ENCODE measurements around the gene UQCRC1. TPM values are rescaled to one million over a fixed set of nuclear protein-coding genes. Genes with fewer than 3 reads are reported as not detected.

UQCRC1 gene
- total RNA-seq, 1 donor from 2014 or later, result 191 TPM

- no peak overlapping the region for H3K4me3 Mint-ChIP-seq
- no peak for DNase-seq (ENCODE audit: low spot score)
- intact Hi-C loops (cut with micrococcal nuclease), result no loop called here
- no peak overlapping the region for H3K27ac Mint-ChIP-seq
- H3K27me3 Mint-ChIP-seq (ENCODE audit: insufficient read depth), result peaks cover 22% of the 10 kb centered on the region
- H3K4me1 Mint-ChIP-seq (ENCODE audit: low read depth), result no peaks in the 10 kb centered on the region
- H3K36me3 Mint-ChIP-seq (ENCODE audit: low read depth), result peaks cover 3% of the 10 kb centered on the region
- H3K9me3 Mint-ChIP-seq, result no peaks in the 10 kb centered on the region
These were observed 16.1 kb downstream of the UQCRC1 start for GRCh38 chr3:48593337-48593736.

- Mint-ChIP-seq H3K36me3 (ENCODE audit: low read depth) (no peaks in the 10 kb centered on the region), H3K27ac (no peak overlapping the region), H3K27me3 (ENCODE audit: insufficient read depth) (peaks cover 24% of the 10 kb centered on the region), H3K4me1 (ENCODE audit: low read depth) (no peaks in the 10 kb centered on the region), H3K9me3 (no peaks in the 10 kb centered on the region), H3K4me3 (no peak overlapping the region)
- DNase-seq (ENCODE audit: low spot score), result no peak
- intact Hi-C loops (cut with micrococcal nuclease), result no loop called here
These were observed 16.8 kb downstream of the UQCRC1 start for GRCh38 chr3:48592519-48593087.

- Mint-ChIP-seq H3K9me3 (no peaks in the 10 kb centered on the region), H3K27me3 (ENCODE audit: insufficient read depth) (peaks cover 24% of the 10 kb centered on the region), H3K4me3 (no peak overlapping the region), H3K27ac (no peak overlapping the region), H3K4me1 (ENCODE audit: low read depth) (no peaks in the 10 kb centered on the region), H3K36me3 (ENCODE audit: low read depth) (no peaks in the 10 kb centered on the region)
- intact Hi-C loops (cut with micrococcal nuclease), result no loop called here
- no peak for DNase-seq (ENCODE audit: low spot score)
These were observed 17.4 kb downstream of the UQCRC1 start for GRCh38 chr3:48591886-48592518.

GRCh38 chr3:48591436-48591835 lies 18.0 kb downstream of the UQCRC1 start:
- Mint-ChIP-seq H3K9me3 (no peaks in the 10 kb centered on the region), H3K27me3 (ENCODE audit: insufficient read depth) (peaks cover 24% of the 10 kb centered on the region), H3K27ac (no peak overlapping the region), H3K4me1 (ENCODE audit: low read depth) (no peaks in the 10 kb centered on the region), H3K4me3 (no peak overlapping the region), H3K36me3 (ENCODE audit: low read depth) (no peaks in the 10 kb centered on the region)
- no peak for DNase-seq (ENCODE audit: low spot score)
- intact Hi-C loops (cut with micrococcal nuclease), result no loop called here

GRCh38 chr3:48588230-48588629 lies 21.2 kb downstream of the UQCRC1 start:
- intact Hi-C loops (cut with micrococcal nuclease), result no loop called here
- DNase-seq (ENCODE audit: low spot score), result no peak
- no peaks in the 10 kb centered on the region for H3K4me1 Mint-ChIP-seq (ENCODE audit: low read depth)
- no peak overlapping the region for H3K4me3 Mint-ChIP-seq
- no peaks in the 10 kb centered on the region for H3K9me3 Mint-ChIP-seq
- H3K27ac Mint-ChIP-seq, result no peak overlapping the region
- H3K27me3 Mint-ChIP-seq (ENCODE audit: insufficient read depth), result peaks cover 13% of the 10 kb centered on the region
- no peaks in the 10 kb centered on the region for H3K36me3 Mint-ChIP-seq (ENCODE audit: low read depth)

GRCh38 chr3:48587686-48588085 lies 21.8 kb downstream of the UQCRC1 start:
- Mint-ChIP-seq H3K4me3 (no peak overlapping the region), H3K9me3 (no peaks in the 10 kb centered on the region), H3K4me1 (ENCODE audit: low read depth) (no peaks in the 10 kb centered on the region), H3K27me3 (ENCODE audit: insufficient read depth) (peaks cover 13% of the 10 kb centered on the region), H3K27ac (no peak overlapping the region), H3K36me3 (ENCODE audit: low read depth) (no peaks in the 10 kb centered on the region)
- intact Hi-C loops (cut with micrococcal nuclease), result no loop called here
- DNase-seq (ENCODE audit: low spot score), result no peak

GRCh38 chr3:48585411-48585810 lies 24.0 kb downstream of the UQCRC1 start:
- Mint-ChIP-seq H3K4me3 (no peak overlapping the region), H3K27ac (no peak overlapping the region), H3K36me3 (ENCODE audit: low read depth) (no peaks in the 10 kb centered on the region), H3K9me3 (no peaks in the 10 kb centered on the region), H3K4me1 (ENCODE audit: low read depth) (no peaks in the 10 kb centered on the region), H3K27me3 (ENCODE audit: insufficient read depth) (peaks cover 10% of the 10 kb centered on the region)
- no peak for DNase-seq (ENCODE audit: low spot score)
- intact Hi-C loops (cut with micrococcal nuclease), result no loop called here

GRCh38 chr3:48584836-48585235 lies 24.6 kb downstream of the UQCRC1 start:
- intact Hi-C loops (cut with micrococcal nuclease), result no loop called here
- Mint-ChIP-seq H3K4me1 (ENCODE audit: low read depth) (no peaks in the 10 kb centered on the region), H3K9me3 (no peaks in the 10 kb centered on the region), H3K27ac (no peak overlapping the region), H3K27me3 (ENCODE audit: insufficient read depth) (peaks cover 9% of the 10 kb centered on the region), H3K36me3 (ENCODE audit: low read depth) (no peaks in the 10 kb centered on the region), H3K4me3 (no peak overlapping the region)
- no peak for DNase-seq (ENCODE audit: low spot score)

- Mint-ChIP-seq H3K9me3 (no peaks in the 10 kb centered on the region), H3K4me1 (ENCODE audit: low read depth) (no peaks in the 10 kb centered on the region), H3K27ac (no peak overlapping the region), H3K36me3 (ENCODE audit: low read depth) (no peaks in the 10 kb centered on the region), H3K4me3 (no peak overlapping the region), H3K27me3 (ENCODE audit: insufficient read depth) (no peaks in the 10 kb centered on the region)
- intact Hi-C loops (cut with micrococcal nuclease), result no loop called here
- no peak for DNase-seq (ENCODE audit: low spot score)
These were observed 27.6 kb downstream of the UQCRC1 start for GRCh38 chr3:48581621-48582481.

GRCh38 chr3:48576647-48577046 lies 32.8 kb downstream of the UQCRC1 start:
- no peak overlapping the region for H3K27ac Mint-ChIP-seq
- no peaks in the 10 kb centered on the region for H3K4me1 Mint-ChIP-seq (ENCODE audit: low read depth)
- intact Hi-C loops (cut with micrococcal nuclease), result no loop called here
- H3K4me3 Mint-ChIP-seq, result no peak overlapping the region
- no peaks in the 10 kb centered on the region for H3K36me3 Mint-ChIP-seq (ENCODE audit: low read depth)
- no peaks in the 10 kb centered on the region for H3K9me3 Mint-ChIP-seq
- no peak for DNase-seq (ENCODE audit: low spot score)
- no peaks in the 10 kb centered on the region for H3K27me3 Mint-ChIP-seq (ENCODE audit: insufficient read depth)

- Mint-ChIP-seq H3K36me3 (ENCODE audit: low read depth) (no peaks in the 10 kb centered on the region), H3K4me3 (no peak overlapping the region), H3K27me3 (ENCODE audit: insufficient read depth) (no peaks in the 10 kb centered on the region), H3K9me3 (no peaks in the 10 kb centered on the region), H3K27ac (no peak overlapping the region), H3K4me1 (ENCODE audit: low read depth) (no peaks in the 10 kb centered on the region)
- intact Hi-C loops (cut with micrococcal nuclease), result no loop called here
- DNase-seq (ENCODE audit: low spot score), result no peak
These were observed 34.1 kb downstream of the UQCRC1 start for GRCh38 chr3:48575366-48575765.

- Mint-ChIP-seq H3K4me1 (ENCODE audit: low read depth) (no peaks in the 10 kb centered on the region), H3K4me3 (no peak overlapping the region), H3K36me3 (ENCODE audit: low read depth) (no peaks in the 10 kb centered on the region), H3K27ac (no peak overlapping the region), H3K9me3 (no peaks in the 10 kb centered on the region), H3K27me3 (ENCODE audit: insufficient read depth) (no peaks in the 10 kb centered on the region)
- intact Hi-C loops (cut with micrococcal nuclease), result no loop called here
- DNase-seq (ENCODE audit: low spot score), result no peak
These were observed 35.4 kb downstream of the UQCRC1 start for GRCh38 chr3:48573973-48574585.

GRCh38 chr3:48572517-48572916 lies 36.9 kb downstream of the UQCRC1 start:
- DNase-seq (ENCODE audit: low spot score), result no peak
- Mint-ChIP-seq H3K4me1 (ENCODE audit: low read depth) (no peaks in the 10 kb centered on the region), H3K27ac (no peak overlapping the region), H3K27me3 (ENCODE audit: insufficient read depth) (no peaks in the 10 kb centered on the region), H3K9me3 (no peaks in the 10 kb centered on the region), H3K36me3 (ENCODE audit: low read depth) (no peaks in the 10 kb centered on the region), H3K4me3 (no peak overlapping the region)
- intact Hi-C loops (cut with micrococcal nuclease), result no loop called here
